GM21423 (cell line): ENCODE data around the gene ENOX1.

Source experiments
- ATAC-seq: cut with Tn5 transposase; IDR thresholded peaks from one replicate; pipeline ENCODE4 v1.9.1; 2021; ENCODE audit warnings: mild to moderate bottlenecking, moderate library complexity; ENCODE audit not compliant: unreplicated experiment

ENOX1 gene

GRCh38 chr13:43611281-43612273 lies 175.2 kb downstream of the ENOX1 start:
- no peak for ATAC-seq

DNA sequence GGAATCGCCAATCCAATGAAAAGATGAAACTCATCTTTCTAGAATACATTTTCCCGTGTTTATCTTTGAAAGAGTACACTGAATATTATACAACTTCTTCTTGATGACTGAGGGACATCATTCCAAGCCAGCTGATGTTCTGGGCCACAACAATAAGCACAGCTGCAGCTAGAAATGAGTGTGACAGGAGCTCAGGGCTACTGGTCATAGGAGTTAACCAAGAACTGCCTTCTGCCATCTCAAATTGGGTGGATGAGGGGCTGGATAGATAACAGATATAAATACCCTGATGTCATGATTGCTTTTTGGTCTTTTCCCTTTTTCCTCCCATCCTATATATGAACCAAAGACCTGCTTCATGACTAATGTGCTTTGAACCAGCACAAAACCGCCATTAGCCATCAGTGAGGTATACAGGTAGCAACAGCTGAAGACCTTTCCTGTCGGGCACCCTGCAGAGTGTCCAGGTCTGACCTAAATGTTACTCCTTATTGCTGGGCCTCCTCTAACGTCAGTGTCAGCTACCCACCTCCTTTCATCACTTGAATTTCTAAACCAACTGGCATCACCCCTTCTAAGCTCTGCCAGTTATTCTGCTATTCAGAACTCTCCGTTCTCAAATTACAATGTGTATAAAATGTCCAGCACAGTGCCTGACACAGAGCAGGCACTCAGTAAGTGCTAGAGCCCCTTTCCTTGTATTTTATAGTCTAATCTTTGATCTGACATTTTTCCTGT lies 178.2 kb downstream of the ENOX1 start:
- no peak for ATAC-seq

- no peak for ATAC-seq
These were observed 189.2 kb downstream of the ENOX1 start for GRCh38 chr13:43597599-43597945.

GRCh38 chr13:43596924-43597598 lies 189.7 kb downstream of the ENOX1 start:
- no peak for ATAC-seq

DNA sequence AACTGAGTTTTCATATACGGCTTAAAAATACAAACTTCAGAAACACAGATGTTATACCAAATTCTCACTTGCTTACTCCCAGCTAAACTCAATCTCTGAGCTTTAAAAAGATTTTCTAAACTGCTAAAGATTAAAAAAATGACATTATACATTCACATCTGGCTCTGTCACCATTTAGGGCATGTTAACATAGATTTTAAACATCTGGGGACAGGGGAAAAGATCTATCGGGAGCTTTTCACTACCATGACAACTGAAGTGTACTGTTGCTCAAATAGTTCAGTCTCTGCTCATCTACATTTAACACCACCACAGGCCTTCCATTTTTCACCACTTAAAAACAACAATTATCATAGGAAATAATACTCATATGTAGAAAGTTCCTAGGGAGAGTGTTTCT lies 190.8 kb downstream of the ENOX1 start:
- ATAC-seq = no peak

DNA sequence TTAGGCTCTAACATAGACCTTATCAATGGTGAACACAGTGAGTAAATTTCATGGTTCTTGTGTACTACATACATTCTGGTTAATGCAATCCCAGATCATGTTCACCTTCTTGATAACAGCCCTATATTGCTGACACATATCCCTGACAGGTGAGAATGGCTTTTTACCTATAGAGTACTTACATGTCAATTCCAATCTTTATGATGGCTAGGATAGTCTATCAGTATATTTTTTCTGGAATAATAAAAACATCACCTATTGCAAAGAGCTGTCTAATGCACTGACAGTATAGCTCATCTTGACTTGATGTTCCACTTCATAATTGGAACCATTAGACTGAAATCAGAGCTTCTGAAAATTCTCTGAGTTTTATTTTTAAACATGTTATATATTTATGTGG lies 199.4 kb downstream of the ENOX1 start:
- ATAC-seq = no peak

- ATAC-seq = no peak
These were observed 202.0 kb downstream of the ENOX1 start for GRCh38 chr13:43584751-43585150.

- ATAC-seq = no peak
These were observed 203.5 kb downstream of the ENOX1 start for GRCh38 chr13:43583321-43583720.

GRCh38 chr13:43580280-43580679 lies 206.5 kb downstream of the ENOX1 start:
- no peak for ATAC-seq

GRCh38 chr13:43579321-43579720 lies 207.5 kb downstream of the ENOX1 start:
- ATAC-seq = no peak

DNA sequence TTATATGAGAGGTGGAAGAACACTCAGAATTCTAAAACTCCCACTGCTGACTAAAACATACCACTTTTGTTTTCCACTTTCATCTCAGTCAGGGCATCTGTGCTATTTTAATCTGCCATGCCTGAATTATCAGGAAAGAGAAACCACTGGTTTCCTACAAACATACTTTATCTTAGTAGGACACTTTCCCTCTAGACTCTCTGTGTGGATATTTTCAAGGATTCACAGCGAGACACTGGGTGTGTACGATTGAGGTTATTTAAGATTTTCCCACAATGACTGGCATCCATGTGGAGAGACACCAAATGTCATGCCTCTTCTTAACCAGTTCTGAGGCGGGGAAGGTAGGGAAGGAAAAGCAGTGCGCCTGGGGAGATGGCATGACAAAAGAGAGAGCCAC lies 212.2 kb downstream of the ENOX1 start:
- no peak for ATAC-seq

GRCh38 chr13:43573802-43574514 lies 212.8 kb downstream of the ENOX1 start:
- no peak for ATAC-seq

GRCh38 chr13:43573361-43573740 lies 213.4 kb downstream of the ENOX1 start:
- ATAC-seq = no peak

- ATAC-seq = no peak
These were observed 214.0 kb downstream of the ENOX1 start for GRCh38 chr13:43572656-43573360.

GRCh38 chr13:43569658-43570057 lies 217.1 kb downstream of the ENOX1 start:
- no peak for ATAC-seq

DNA sequence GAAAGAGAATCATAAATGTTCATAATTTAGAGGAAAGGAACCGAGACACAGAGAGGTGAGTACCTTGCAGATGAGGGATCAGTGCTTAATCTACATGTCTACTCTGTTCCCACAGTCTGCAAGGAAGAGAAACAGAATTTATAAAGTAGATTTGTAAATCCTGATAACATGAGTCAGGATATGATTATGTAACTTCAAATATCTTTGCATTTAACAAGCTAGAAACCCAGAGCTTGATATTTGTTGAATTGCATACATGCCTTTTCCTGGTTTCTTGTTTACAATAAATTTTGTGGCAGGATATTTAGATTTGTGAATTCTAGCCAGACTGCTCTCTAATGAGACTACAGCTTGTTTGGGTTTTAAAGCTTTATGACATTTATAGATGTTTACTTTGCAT lies 219.2 kb downstream of the ENOX1 start:
- no peak for ATAC-seq

- no peak for ATAC-seq
These were observed 221.8 kb downstream of the ENOX1 start for GRCh38 chr13:43564952-43565351.

- ATAC-seq = no peak
These were observed 225.7 kb downstream of the ENOX1 start for GRCh38 chr13:43561081-43561480.

DNA sequence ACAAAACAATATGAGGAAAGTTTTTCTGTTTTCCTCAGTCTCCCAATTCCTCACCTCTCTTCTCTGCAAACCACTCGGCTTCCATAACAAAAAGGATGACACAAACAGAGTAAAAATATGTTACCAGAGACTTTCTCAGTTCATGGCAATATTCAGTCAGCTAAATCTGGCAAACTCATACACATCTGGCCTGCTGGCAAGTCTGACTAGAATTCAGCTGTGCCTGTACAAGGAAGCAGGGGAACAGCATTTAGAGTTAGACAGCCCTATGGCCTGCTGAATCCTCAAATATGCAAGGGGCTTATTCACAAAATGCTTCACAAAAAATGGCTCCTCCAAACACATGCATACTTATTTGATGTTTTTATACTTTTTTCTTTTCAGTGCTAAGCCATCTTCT lies 227.8 kb downstream of the ENOX1 start:
- ATAC-seq = no peak

DNA sequence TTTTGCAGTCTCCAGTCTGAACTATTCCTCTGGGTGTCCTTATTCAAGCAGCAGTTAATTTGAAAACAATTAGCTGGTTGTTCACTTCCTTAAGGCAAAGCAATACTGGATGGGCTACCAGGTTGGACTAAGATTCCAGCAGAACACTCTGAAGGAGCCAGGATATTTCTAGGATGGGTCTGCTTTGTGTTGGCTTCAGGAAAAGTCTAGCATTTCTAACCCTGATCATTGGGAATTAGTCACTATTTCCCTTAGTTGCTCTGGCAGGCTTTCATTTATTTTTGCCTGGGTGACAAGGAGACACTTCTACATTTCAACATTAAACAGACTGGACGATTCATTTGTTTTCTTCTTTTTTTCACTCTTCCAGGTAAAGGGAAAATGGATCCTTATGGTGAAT lies 228.4 kb downstream of the ENOX1 start:
- ATAC-seq = no peak
